HEK293 (cell line): ENCODE measurements around the gene STARD9.

ENCODE experiments used
- IKZF3 ChIP-seq: fragments of 450-650 bp; IDR thresholded peaks from 2 replicates; pipeline ENCODE4 v1.5.0; 2018; ENCODE audit warnings: missing biosample characterization, mild to moderate bottlenecking, missing genetic modification characterization, moderate library complexity
- REST ChIP-seq: fragments of 450-650 bp; formaldehyde crosslinking; IDR thresholded peaks from 2 replicates; pipeline ENCODE4 v1.5.1; 2016; ENCODE audit warnings: missing biosample characterization, missing genetic modification characterization
- SP2 ChIP-seq: fragments of 450-650 bp; formaldehyde crosslinking; IDR thresholded peaks from 2 replicates; pipeline ENCODE4 v1.5.1; 2016; ENCODE audit warnings: missing biosample characterization, missing genetic modification characterization
- ZNF24 ChIP-seq: fragments of 450-650 bp; formaldehyde crosslinking; IDR thresholded peaks from 2 replicates; pipeline ENCODE4 v1.5.1; 2016; ENCODE audit warnings: missing biosample characterization, missing genetic modification characterization
- ZNF658 ChIP-seq: fragments of 450-650 bp; formaldehyde crosslinking; IDR thresholded peaks from 2 replicates; pipeline ENCODE4; 2016; ENCODE audit warnings: missing biosample characterization, missing genetic modification characterization
- ZNF830 ChIP-seq: fragments of 450-650 bp; IDR thresholded peaks from 2 replicates; pipeline ENCODE4 v1.5.0; 2018; ENCODE audit warnings: missing biosample characterization, missing genetic modification characterization, low read depth, mild to moderate bottlenecking, moderate library complexity
- TF ChIP-seq, protein P1 (sequence below): fragments of 450-650 bp; formaldehyde crosslinking; IDR thresholded peaks from 2 replicates; pipeline ENCODE4 v1.5.1; 2016; ENCODE audit warnings: missing biosample characterization, missing genetic modification characterization
- TF ChIP-seq, protein P2 (sequence below): fragments of 450-650 bp; formaldehyde crosslinking; IDR thresholded peaks from 2 replicates; pipeline ENCODE4 v1.5.1; 2016; ENCODE audit warnings: missing biosample characterization, missing genetic modification characterization

DNA sequence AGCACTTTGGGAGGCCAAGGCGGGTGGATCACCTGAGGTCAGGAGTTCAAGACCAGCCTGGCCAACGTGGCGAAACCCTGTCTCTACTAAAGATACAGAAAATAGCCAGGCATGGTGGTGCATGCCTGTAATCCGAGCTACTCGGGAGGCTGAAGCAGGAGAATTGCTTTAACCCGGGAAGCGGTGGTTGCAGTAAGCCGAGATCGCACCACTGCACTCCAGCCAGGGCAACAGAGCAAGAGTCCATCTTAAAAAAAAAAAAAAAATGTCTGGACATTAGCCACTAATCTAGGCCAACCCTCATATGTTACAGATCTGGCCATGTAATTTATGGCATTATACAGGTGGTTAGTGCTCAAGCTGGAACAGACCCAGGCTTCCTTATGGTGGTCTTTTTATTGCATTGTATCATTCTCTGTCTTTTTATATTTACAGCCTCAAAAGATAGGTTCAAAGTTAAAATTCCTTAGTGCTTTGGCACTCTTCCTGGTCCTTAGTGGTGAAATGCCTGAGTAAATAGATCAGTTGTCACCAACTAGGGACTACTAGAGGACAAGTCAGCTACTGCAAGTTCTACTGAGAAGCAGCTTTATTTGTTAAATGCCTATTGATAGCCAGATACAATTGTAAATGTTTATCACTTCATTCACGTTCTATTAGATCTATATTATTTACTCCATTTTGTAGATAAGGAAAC is 16.0 kb downstream of the STARD9 start:
- TF ChIP-seq, protein P1, sequence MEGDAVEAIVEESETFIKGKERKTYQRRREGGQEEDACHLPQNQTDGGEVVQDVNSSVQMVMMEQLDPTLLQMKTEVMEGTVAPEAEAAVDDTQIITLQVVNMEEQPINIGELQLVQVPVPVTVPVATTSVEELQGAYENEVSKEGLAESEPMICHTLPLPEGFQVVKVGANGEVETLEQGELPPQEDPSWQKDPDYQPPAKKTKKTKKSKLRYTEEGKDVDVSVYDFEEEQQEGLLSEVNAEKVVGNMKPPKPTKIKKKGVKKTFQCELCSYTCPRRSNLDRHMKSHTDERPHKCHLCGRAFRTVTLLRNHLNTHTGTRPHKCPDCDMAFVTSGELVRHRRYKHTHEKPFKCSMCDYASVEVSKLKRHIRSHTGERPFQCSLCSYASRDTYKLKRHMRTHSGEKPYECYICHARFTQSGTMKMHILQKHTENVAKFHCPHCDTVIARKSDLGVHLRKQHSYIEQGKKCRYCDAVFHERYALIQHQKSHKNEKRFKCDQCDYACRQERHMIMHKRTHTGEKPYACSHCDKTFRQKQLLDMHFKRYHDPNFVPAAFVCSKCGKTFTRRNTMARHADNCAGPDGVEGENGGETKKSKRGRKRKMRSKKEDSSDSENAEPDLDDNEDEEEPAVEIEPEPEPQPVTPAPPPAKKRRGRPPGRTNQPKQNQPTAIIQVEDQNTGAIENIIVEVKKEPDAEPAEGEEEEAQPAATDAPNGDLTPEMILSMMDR: no peak
- TF ChIP-seq ZNF658 (tag by site-specific recombination) (no peak), REST (no peak), ZNF24 (no peak), ZNF830 (tag by site-specific recombination) (no peak), SP2 (tag by site-specific recombination) (no peak), IKZF3 (tag by site-specific recombination) (no peak)
- TF ChIP-seq, protein P2, sequence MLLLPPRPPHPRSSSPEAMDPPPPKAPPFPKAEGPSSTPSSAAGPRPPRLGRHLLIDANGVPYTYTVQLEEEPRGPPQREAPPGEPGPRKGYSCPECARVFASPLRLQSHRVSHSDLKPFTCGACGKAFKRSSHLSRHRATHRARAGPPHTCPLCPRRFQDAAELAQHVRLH (tag by site-specific recombination): no peak
